ENCODE measurements around the gene DIPK1B. TPM values are rescaled to one million over a fixed set of nuclear protein-coding genes. Genes with fewer than 3 reads are reported as not detected.

DIPK1B gene
- total and polyA plus RNA-seq, 2 donors (not counting 3 experiments of a cell fraction or from before 2014, with no cell fraction given), result 253 to 441 TPM

DNA sequence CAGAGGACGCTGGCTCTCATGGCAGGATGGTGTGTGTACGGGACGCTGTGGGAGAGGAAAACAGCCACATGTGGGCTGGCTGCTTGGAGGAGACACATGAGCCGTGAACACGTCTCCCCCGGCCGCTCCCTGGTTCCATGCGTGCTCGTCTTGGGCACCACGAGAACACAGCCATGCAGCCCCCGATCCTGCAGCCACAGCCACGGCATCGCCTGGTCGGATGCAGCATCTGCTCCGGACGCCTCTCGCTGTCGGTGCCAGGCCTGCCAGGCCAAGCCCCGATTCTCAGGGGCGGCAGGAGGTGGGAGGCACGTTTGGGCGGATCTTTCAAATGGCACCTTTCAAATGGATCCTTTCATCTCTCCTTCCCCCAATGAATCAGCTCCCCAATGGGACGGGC is 27.1 kb downstream of the DIPK1B start:
- dilution Hi-C loops (cut with MboI; ENCODE audit: extremely low pct_ligation_motif_present, low sequenced_read_pairs), result no loop called here
- FAIRE-seq, result no peak

DNA sequence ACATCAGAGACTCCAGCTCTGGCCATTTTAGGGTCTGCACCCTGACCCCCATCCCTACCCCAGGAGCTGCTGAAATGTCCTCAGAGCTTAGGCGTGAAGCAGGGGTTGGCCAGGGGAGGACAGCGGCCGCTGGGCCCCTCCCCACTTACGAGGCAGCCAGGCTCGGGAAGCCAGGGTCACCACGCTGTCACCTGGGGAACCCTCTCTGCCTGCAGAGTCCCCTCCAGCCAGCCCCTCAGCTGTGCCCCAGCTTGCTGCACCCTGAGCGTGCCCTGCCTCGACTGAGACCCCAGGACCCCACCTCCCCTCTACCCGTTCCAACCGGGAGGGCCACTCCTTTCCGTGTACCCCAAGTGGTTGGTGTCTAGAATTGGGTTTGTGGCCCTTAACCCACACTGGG is 27.7 kb downstream of the DIPK1B start:
- ChIA-PET POLR2A (no interaction called here), CTCF (no interaction called here)
- TF ChIP-seq JUN (IDR thresholded peaks at IDR 0.05; ENCODE audit: borderline replicate concordance, insufficient read depth, insufficient read length, low read depth) (no peak), MYC (IDR thresholded peaks at IDR 0.05; ENCODE audit: low read depth, low read length) (no peak), POLR2A (IDR thresholded peaks at IDR 0.05; ENCODE audit: low read depth, low read length) (no peak)
- TF ChIP-seq, protein P1, sequence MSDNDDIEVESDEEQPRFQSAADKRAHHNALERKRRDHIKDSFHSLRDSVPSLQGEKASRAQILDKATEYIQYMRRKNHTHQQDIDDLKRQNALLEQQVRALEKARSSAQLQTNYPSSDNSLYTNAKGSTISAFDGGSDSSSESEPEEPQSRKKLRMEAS (IDR thresholded peaks at IDR 0.05; ENCODE audit: insufficient read depth, insufficient read length), result no peak
- Histone ChIP-seq H3K4me2 (ENCODE audit: insufficient read depth, low read length) (no peak overlapping the region), H3K36me3 (ENCODE audit: control insufficient read depth in 2 of 2, extremely low read depth in 1 of 2, insufficient read depth in 2 of 2, low read length in 2 of 2) (no peaks in the 10 kb centered on the region), H3K79me2 (ENCODE audit: control insufficient read depth, insufficient read depth, low read length) (no peaks in the 10 kb centered on the region), H3K9ac (replicated peaks; ENCODE audit: extremely low read depth, insufficient read depth, low read length) (no peak overlapping the region), H3K4me1 (ENCODE audit: control insufficient read depth, extremely low read depth, insufficient read depth, low read length) (no peaks in the 10 kb centered on the region), H3K9me3 (replicated peaks; ENCODE audit: control insufficient read depth, insufficient read depth, low read length) (no peaks in the 10 kb centered on the region), H3K27ac (ENCODE audit: insufficient read depth, low read depth, low read length) (no peak overlapping the region), H4K20me1 (replicated peaks; ENCODE audit: control insufficient read depth, extremely low read depth, insufficient read depth, low read length) (no peaks in the 10 kb centered on the region), H2AFZ (ENCODE audit: low read depth, low read length) (no peak overlapping the region), H3K4me3 (replicated peaks in 1 of 3; ENCODE audit: insufficient read depth in 1 of 3, low read depth in 1 of 3, low read length in 3 of 3) (no peak overlapping the region), H3K9me1 (replicated peaks; ENCODE audit: control insufficient read depth, extremely low read depth, insufficient read depth, low read length) (no peaks in the 10 kb centered on the region), H3K27me3 (ENCODE audit: control insufficient read depth in 2 of 2, insufficient read depth in 2 of 2, low read length in 2 of 2) (peaks cover 0 to 5% of the 10 kb centered on the region in 2 experiments)
- dilution Hi-C loops (cut with MboI; ENCODE audit: extremely low pct_ligation_motif_present, low sequenced_read_pairs) (no loop called here), intact Hi-C loops (cut with micrococcal nuclease) (no loop called here)
- DNase-seq (ENCODE audit: low read depth, low spot score) (no peak), FAIRE-seq (no peak)
- BruUV-seq (replicated peaks), result no TSS peak

More for the DNA sequence above, 27.1 kb downstream of the DIPK1B start:
- Histone ChIP-seq H2AFZ (ENCODE audit: low read depth, low read length) (no peak overlapping the region), H3K9me1 (replicated peaks; ENCODE audit: control insufficient read depth, extremely low read depth, insufficient read depth, low read length) (no peaks in the 10 kb centered on the region), H3K4me2 (ENCODE audit: insufficient read depth, low read length) (no peak overlapping the region), H3K9me3 (replicated peaks; ENCODE audit: control insufficient read depth, insufficient read depth, low read length) (no peaks in the 10 kb centered on the region), H3K4me1 (ENCODE audit: control insufficient read depth, extremely low read depth, insufficient read depth, low read length) (no peaks in the 10 kb centered on the region), H3K27ac (ENCODE audit: insufficient read depth, low read depth, low read length) (no peak overlapping the region), H3K79me2 (ENCODE audit: control insufficient read depth, insufficient read depth, low read length) (no peaks in the 10 kb centered on the region), H4K20me1 (replicated peaks; ENCODE audit: control insufficient read depth, extremely low read depth, insufficient read depth, low read length) (no peaks in the 10 kb centered on the region), H3K27me3 (ENCODE audit: control insufficient read depth in 2 of 2, insufficient read depth in 2 of 2, low read length in 2 of 2) (peaks cover 0 to 5% of the 10 kb centered on the region in 2 experiments), H3K9ac (replicated peaks; ENCODE audit: extremely low read depth, insufficient read depth, low read length) (no peak overlapping the region), H3K4me3 (replicated peaks in 1 of 3; ENCODE audit: insufficient read depth in 1 of 3, low read depth in 1 of 3, low read length in 3 of 3) (no peak overlapping the region), H3K36me3 (ENCODE audit: control insufficient read depth in 2 of 2, extremely low read depth in 1 of 2, insufficient read depth in 2 of 2, low read length in 2 of 2) (no peaks in the 10 kb centered on the region)
- no peak for TF ChIP-seq POLR2AphosphoS5 (IDR thresholded peaks at IDR 0.05; ENCODE audit: insufficient read depth, low read depth, low read length)
- ChIA-PET CTCF (no interaction called here), POLR2A (no interaction called here)
- no peak for DNase-seq (ENCODE audit: low read depth, low spot score)
- intact Hi-C loops (cut with micrococcal nuclease), result no loop called here
- no TSS peak for BruUV-seq (replicated peaks)
